HFFc6 (cell line): ENCODE results near the gene BCL2L2. TPM values are rescaled to one million over a fixed set of nuclear protein-coding genes. Genes with fewer than 3 reads are reported as not detected.
A peak's percentile ranks its signal among the peaks of the same experiment; 100 is the strongest.

Source experiments
- DNase-seq: peaks from one replicate; pipeline ENCODE4 v3.0.0-alpha.2; 2018
- H3K27ac Mint-ChIP-seq: 2 replicates; pipeline ENCODE4 v1.8.0; 2020; ENCODE audit warnings: mild to moderate bottlenecking, mixed read lengths
- H3K27me3 Mint-ChIP-seq: 2 replicates; pipeline ENCODE4 v1.8.0; 2021; ENCODE audit warnings: mild to moderate bottlenecking, moderate library complexity, mixed read lengths; ENCODE audit not compliant: insufficient read depth
- H3K36me3 Mint-ChIP-seq: 2 replicates; pipeline ENCODE4 v1.8.0; 2021; ENCODE audit warnings: low read depth, mixed read lengths
- H3K4me1 Mint-ChIP-seq: 2 replicates; pipeline ENCODE4 v1.8.0; 2020; ENCODE audit warnings: low read depth, mixed read lengths
- H3K4me3 Mint-ChIP-seq: 2 replicates; pipeline ENCODE4 v1.8.0; 2020; ENCODE audit warnings: mild to moderate bottlenecking, moderate library complexity, mixed read lengths
- H3K9me3 Mint-ChIP-seq: 2 replicates; pipeline ENCODE4 v1.8.0; 2020; ENCODE audit warnings: mild to moderate bottlenecking, mixed read lengths
- total RNA-seq, 6 experiments: library from RNA; stranded (reverse); fragmentation: NEBNext Ultra II Directional; extraction: Animal tissue kit (Norgen Biotek cat#: 25700); gene quantifications; 2 replicates in 1 of 6; 3 replicates in 5 of 6; pipeline ENCODE4 v1.2.3, GENCODE V29; 2021
- TF ChIP-seq, protein P1 (sequence below): fragments of 200-600 bp; sonication (generic); IDR thresholded peaks from 2 replicates; pipeline ENCODE4 v1.5.0; 2021; ENCODE audit warnings: antibody characterized with exemption, mild to moderate bottlenecking

Gene BCL2L2
- total RNA-seq, 6 experiments from 2014 or later: 28.7 to 32.4 (median 31.1) TPM

DNA sequence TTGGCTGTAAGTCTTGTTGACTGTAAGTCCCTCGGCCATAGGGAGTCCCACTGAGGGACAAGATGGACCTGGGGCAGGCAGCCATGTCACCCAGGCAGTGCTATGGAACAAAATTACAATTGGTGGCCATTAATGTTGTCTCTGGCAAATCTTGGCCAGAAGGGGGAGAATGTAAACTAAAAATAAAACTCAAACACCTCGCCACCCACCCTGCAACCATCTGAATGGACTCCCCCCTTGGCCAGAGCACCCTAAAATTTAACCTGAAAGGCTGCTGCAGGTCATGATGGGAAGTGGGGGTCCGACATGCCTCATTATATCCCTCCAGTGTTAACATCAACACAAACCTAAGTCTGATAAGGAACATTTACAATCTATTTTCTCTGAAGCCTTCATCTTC lies 37.8 kb downstream of the BCL2L2 start:
- Mint-ChIP-seq H3K36me3 (peaks cover 6% of the 10 kb centered on the region; the same call in 1 of the 2 replicates), H3K4me1 (no peaks in the 10 kb centered on the region), H3K4me3 (no peak overlapping the region), H3K9me3 (peaks cover 11% of the 10 kb centered on the region), H3K27ac (no peak overlapping the region), H3K27me3 (peaks cover 2% of the 10 kb centered on the region)
- TF ChIP-seq, protein P1, sequence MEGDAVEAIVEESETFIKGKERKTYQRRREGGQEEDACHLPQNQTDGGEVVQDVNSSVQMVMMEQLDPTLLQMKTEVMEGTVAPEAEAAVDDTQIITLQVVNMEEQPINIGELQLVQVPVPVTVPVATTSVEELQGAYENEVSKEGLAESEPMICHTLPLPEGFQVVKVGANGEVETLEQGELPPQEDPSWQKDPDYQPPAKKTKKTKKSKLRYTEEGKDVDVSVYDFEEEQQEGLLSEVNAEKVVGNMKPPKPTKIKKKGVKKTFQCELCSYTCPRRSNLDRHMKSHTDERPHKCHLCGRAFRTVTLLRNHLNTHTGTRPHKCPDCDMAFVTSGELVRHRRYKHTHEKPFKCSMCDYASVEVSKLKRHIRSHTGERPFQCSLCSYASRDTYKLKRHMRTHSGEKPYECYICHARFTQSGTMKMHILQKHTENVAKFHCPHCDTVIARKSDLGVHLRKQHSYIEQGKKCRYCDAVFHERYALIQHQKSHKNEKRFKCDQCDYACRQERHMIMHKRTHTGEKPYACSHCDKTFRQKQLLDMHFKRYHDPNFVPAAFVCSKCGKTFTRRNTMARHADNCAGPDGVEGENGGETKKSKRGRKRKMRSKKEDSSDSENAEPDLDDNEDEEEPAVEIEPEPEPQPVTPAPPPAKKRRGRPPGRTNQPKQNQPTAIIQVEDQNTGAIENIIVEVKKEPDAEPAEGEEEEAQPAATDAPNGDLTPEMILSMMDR: peak; percentile 53
- DNase-seq: no peak

DNA sequence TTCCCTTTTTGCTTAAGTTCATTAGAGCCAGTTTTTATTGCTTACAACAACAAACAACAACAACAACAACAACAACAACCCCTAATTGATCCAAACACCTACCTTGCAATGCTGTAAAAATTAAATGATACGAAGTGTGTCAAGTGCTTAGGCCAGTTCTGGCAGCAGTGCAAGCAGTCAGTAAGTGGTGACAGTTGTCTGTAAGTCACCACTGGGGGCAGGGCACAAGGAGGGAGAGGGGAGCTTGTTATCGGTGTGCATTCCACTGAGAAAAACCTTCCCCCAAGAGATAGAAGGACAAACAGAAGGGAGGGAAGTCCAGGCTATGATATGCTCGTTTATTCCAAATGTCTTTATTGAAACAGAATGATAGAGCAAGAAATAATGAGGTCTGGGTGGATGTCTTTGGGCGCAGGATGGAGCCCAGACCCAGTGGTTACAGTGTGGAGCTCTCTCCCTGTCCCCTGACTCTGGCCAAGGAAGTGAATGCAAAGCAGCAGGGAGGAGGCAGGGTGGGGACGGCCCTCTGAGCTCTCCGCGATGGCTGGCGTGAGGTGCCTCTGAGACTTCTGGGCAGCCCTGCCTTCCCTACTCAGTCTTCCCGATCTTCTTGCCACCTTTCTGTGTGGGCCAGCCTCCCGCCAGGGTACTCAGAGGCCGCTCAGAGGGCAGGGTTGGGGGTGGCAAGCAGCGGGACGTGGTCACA lies 39.5 kb downstream of the BCL2L2 start:
- TF ChIP-seq, protein P1: no peak
- peaks cover 7% of the 10 kb centered on the region for H3K27me3 Mint-ChIP-seq
- no peak overlapping the region for H3K27ac Mint-ChIP-seq
- no peaks in the 10 kb centered on the region for H3K9me3 Mint-ChIP-seq
- no peaks in the 10 kb centered on the region for H3K4me1 Mint-ChIP-seq
- H3K4me3 Mint-ChIP-seq: no peak overlapping the region
- DNase-seq: no peak
- H3K36me3 Mint-ChIP-seq: peaks cover 5% of the 10 kb centered on the region; the same call in 1 of the 2 replicates

DNA sequence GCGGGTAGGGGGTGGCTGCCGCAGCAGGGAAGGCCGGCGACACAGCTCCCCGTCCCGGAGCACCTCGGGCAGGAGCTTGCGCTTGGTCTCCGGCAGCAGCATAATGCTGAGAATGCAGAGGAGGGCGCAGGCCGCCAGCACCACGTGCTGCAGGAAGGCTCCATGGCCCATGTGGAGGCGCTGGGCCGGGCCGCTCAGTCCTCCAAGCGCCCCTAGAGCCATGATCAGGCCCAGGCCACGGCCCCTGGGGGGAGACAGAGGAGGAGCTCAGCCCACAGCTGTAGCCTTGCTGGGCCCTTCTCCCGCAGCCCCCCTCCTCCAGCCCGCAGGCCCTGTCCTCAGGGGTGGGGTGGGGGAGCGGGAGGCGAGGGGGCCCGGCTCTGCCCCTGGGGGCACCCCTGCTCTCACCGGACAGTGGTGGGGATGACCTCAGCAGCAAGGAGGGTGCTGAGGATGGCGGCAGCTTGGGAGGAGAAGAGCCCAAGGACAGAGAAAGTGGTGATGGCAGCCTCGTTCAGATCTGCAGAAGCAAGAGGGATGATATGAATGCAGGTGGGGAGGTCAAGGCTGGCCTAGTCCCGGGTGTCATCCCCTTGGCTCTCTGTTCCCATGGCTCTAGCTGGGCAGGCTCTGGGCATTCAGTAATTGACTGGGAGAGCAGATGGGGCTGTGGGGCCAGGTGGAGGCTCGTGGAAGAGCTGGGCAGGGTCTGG lies 40.2 kb downstream of the BCL2L2 start:
- no peaks in the 10 kb centered on the region for H3K9me3 Mint-ChIP-seq
- H3K4me3 Mint-ChIP-seq: no peak overlapping the region

DNA sequence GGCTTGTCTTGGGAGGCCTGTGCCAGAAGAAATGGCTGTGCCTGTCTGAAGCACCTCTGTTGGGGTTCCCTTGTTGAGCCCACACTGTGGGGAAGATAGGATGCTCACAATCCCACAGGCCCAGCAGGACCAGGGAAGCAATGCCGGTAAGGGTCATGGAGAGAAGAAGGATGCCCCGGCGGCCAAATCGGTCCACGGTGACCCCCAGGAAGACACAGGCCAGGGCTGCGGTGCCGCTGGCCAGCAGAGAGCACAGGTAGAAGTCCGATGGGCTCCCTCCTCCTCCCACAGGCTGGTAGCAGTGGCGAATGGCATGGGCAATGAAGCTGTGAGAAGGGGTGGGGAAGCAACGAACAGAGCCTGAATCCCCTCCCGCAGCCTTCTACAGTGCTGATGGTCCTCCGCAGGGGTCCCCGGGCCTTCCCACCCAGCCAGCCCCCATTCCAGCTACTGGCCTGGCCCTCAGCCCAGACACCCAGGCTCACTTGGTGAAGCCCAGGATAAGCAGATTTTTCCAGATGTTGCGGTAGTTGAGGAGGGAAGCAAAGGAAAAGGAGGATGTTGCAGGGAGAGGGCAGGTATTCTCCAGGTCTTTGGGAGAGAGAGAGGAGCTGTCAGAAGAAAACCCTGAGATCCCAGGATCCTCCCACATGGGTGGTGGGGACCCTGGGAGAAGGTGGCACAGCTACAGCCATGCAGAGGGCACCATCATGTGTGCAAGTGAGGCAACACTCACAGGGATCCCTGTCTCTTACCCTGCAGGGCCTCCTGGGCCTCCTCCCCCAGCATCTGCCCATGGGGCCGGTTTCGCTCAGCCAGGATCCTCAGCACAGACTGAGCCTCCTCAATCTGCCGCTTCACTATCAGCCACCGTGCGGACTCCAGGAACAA lies 41.0 kb downstream of the BCL2L2 start:
- no peaks in the 10 kb centered on the region for H3K9me3 Mint-ChIP-seq
- no peaks in the 10 kb centered on the region for H3K4me1 Mint-ChIP-seq
- peaks cover 7% of the 10 kb centered on the region for H3K27me3 Mint-ChIP-seq
- peaks cover 8% of the 10 kb centered on the region; the same call in 1 of the 2 replicates for H3K36me3 Mint-ChIP-seq
- no peak for DNase-seq
- H3K4me3 Mint-ChIP-seq: no peak overlapping the region
- H3K27ac Mint-ChIP-seq: no peak overlapping the region
- TF ChIP-seq, protein P1: no peak

More for the DNA sequence above, 40.2 kb downstream of the BCL2L2 start:
- TF ChIP-seq, protein P1: no peak
- Mint-ChIP-seq H3K27ac (no peak overlapping the region), H3K4me1 (no peaks in the 10 kb centered on the region), H3K36me3 (peaks cover 8% of the 10 kb centered on the region; the same call in 1 of the 2 replicates), H3K27me3 (peaks cover 9% of the 10 kb centered on the region)
- DNase-seq: no peak

DNA sequence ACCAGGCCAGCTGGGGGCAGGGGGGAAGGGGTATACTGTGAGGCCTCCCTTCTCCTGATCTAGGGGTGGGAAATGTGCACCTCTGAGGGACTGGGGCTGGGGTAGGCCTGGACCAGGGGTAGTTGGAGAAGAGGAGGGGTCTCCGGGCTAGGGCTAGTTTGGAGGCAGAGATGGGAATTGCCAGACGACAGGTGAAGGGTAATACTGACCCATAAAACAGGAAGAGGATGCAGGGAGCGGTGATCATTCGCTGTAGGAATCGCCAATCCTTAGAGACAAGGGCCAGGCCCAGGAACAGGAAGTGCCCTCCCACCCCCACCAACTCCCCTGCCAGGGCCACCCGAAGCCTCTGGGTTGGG lies 41.6 kb downstream of the BCL2L2 start:
- DNase-seq: no peak
- Mint-ChIP-seq H3K27ac (no peak overlapping the region), H3K4me3 (no peak overlapping the region), H3K9me3 (no peaks in the 10 kb centered on the region), H3K36me3 (peaks cover 8% of the 10 kb centered on the region; the same call in 1 of the 2 replicates), H3K4me1 (peaks cover 6% of the 10 kb centered on the region; the same call in 1 of the 2 replicates), H3K27me3 (peaks cover 7% of the 10 kb centered on the region)
- TF ChIP-seq, protein P1: no peak
